Adrenal gland (tissue), 12 donors: ENCODE results near the gene NACA2. TPM values are rescaled to one million over a fixed set of nuclear protein-coding genes. Genes with fewer than 3 reads are reported as not detected.

Experiments
- DNase-seq, 7 donors: peaks; one replicate each; pipeline ENCODE4 v3.0.0-alpha.2; 2019 to 2020
- H3K27ac ChIP-seq, 5 donors: fragments of 200-600 bp; sonication (generic) in 4 of 5; 1 replicate in 3 of 5; 2 replicates in 2 of 5; pipeline versions ENCODE4 v1.5.1 to v1.8.0; 2016 to 2020; ENCODE audit warnings: mild to moderate bottlenecking in 1 of 5
- H3K27me3 ChIP-seq: fragments of 200-600 bp; 2 replicates; pipeline ENCODE4 v1.8.0; 2021
- H3K36me3 ChIP-seq, 2 donors: fragments of 200-600 bp; replicated peaks in 1 of 2; 1 replicate in 1 of 2; 2 replicates in 1 of 2; pipeline versions ENCODE4 v1.5.1 to v1.8.0; 2018 to 2022
- H3K4me1 ChIP-seq, 2 donors: fragments of 200-600 bp; replicated peaks in 1 of 2; 1 replicate in 1 of 2; 2 replicates in 1 of 2; pipeline versions ENCODE4 v1.5.1 to v1.8.0; 2018 to 2021
- H3K4me3 ChIP-seq, 4 donors: fragments of 200-600 bp; sonication (generic) in 3 of 4; one replicate each; pipeline ENCODE4 v1.5.1; 2016 to 2018
- H3K9me3 ChIP-seq, 3 donors: fragments of 200-600 bp; sonication (generic) in 1 of 3; replicated peaks in 1 of 3; 1 replicate in 2 of 3; 2 replicates in 1 of 3; pipeline versions ENCODE4 v1.5.1 to v1.8.0; 2016 to 2021
- POLR2A ChIP-seq, 2 donors: fragments of 450-650 bp; IDR thresholded peaks; one replicate each; pipeline ENCODE4 v1.6.1; 2017; ENCODE audit warnings: antibody characterized with exemption in 2 of 2, mild to moderate bottlenecking in 2 of 2, moderate library complexity in 1 of 2
- WGBS, 4 donors: extraction: QIAGEN DNeasy Blood & Tissue Kit in 2 of 4; methylation state at CpG; one replicate each; pipeline versions ENCODE4 v1.1.5 to v1.1.7; 2013 to 2017; 5-methylcytosine and 5-hydroxymethylcytosine counted together
- intact Hi-C, 2 donors: fragments of 100-400 bp; cut with DNase I; formaldehyde crosslinking; loops; one replicate each; pipeline versions ENCODE4 v1.14.1 to v1.15.0; 2022 to 2023
- polyA plus RNA-seq, 3 donors: library from polyadenylated mRNA; stranded (reverse); fragments of 200-250 nt in 2 of 3; fragments of 350-450 nt in 1 of 3; fragmentation: Illumina TruSeq in 1 of 3; extraction: RNeasy Lipid Tissue Mini Kit (QIAGEN cat#74804) in 1 of 3; gene quantifications; one replicate each; pipeline ENCODE4 v1.2.3, GENCODE V29; 2013 to 2014
- total RNA-seq, 9 donors: library from RNA; depleted of rRNA in 4 of 9; stranded (reverse); fragments of >200 nt in 4 of 9; fragments of 120-200 nt in 1 of 9; fragmentation: NEBNext Ultra II Directional in 1 of 9; extraction: Animal tissue kit (Norgen Biotek cat#: 25700) in 1 of 9; gene quantifications; one replicate each; pipeline versions ENCODE4 v1.1.0 to v1.2.4, GENCODE V29; 2013 to 2023
- TF ChIP-seq, protein P1 (sequence below), 6 experiments: fragments of 450-650 bp in 4 of 6; fragments of 200-600 bp in 2 of 6; sonication (generic) in 1 of 6; IDR thresholded peaks; 1 replicate in 5 of 6; 2 replicates in 1 of 6; pipeline versions ENCODE4 v1.5.1 to v1.8.0; 2016 to 2021; ENCODE audit warnings: antibody characterized with exemption in 6 of 6, mild to moderate bottlenecking in 2 of 6, moderate library complexity in 1 of 6
- donor health status: healthy with polysubstance abuse.
- donor health status: Bipolar disorder and iron deficiency.
- donor health status: DM: yes; HTN: yes; CAD: no.
- donor health status: DM: no; HTN: no; CAD: no.
- donor health status: DM: no; HTN: no; CAD: no.
- donor health status: DM: yes; HTN: yes; CAD: no.

The NACA2 gene
- total and polyA plus RNA-seq, 12 donors: 0.27 to 0.28 TPM; not detected in 10

DNA sequence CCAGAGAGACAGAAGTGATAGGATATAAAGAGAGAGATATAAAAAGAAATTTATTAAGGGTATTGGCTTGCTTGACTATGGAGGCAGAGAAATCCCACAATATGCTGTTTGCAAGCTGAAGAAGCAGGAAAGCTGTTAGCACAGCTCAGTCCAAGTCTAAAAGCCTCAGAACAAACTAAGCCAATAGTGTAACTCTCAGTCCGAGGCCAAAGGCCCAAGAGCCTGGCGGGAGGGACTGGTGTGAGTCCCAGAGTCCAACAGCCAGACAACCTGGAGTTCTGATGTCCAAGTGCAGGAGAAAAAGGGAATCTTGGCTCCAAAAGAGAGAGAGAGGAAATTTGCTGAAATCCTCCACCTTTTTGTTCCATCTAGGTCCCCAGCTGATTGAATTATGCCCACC lies 30.3 kb upstream of the NACA2 start:
- H3K4me1 ChIP-seq: no peaks in the 10 kb centered on the region
- H3K4me3 ChIP-seq: no peak overlapping the region
- H3K27ac ChIP-seq: no peak overlapping the region
- intact Hi-C loops: no loop called here
- TF ChIP-seq, protein P1, sequence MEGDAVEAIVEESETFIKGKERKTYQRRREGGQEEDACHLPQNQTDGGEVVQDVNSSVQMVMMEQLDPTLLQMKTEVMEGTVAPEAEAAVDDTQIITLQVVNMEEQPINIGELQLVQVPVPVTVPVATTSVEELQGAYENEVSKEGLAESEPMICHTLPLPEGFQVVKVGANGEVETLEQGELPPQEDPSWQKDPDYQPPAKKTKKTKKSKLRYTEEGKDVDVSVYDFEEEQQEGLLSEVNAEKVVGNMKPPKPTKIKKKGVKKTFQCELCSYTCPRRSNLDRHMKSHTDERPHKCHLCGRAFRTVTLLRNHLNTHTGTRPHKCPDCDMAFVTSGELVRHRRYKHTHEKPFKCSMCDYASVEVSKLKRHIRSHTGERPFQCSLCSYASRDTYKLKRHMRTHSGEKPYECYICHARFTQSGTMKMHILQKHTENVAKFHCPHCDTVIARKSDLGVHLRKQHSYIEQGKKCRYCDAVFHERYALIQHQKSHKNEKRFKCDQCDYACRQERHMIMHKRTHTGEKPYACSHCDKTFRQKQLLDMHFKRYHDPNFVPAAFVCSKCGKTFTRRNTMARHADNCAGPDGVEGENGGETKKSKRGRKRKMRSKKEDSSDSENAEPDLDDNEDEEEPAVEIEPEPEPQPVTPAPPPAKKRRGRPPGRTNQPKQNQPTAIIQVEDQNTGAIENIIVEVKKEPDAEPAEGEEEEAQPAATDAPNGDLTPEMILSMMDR (IDR thresholded peaks at IDR 0.05): no peak
- TF ChIP-seq POLR2A (IDR thresholded peaks at IDR 0.05): no peak
- no peak for DNase-seq
- peaks cover 0 to 10% (median 8%) of the 10 kb centered on the region in 3 donors for H3K9me3 ChIP-seq
- H3K27me3 ChIP-seq: no peaks in the 10 kb centered on the region
- WGBS, 4 donors: 66 to 93% (median 86%) methylated on average over 2 of the region's 2 CpGs
- H3K36me3 ChIP-seq: no peaks in the 10 kb centered on the region

- WGBS, 4 donors: 92 to 95% (median 94%) methylated on average over 1 of the region's 1 CpG
- H3K9me3 ChIP-seq: peaks cover 0 to 10% (median 8%) of the 10 kb centered on the region in 3 donors
- no peaks in the 10 kb centered on the region for H3K27me3 ChIP-seq
- no peaks in the 10 kb centered on the region for H3K4me1 ChIP-seq
- H3K27ac ChIP-seq: no peak overlapping the region
- intact Hi-C loops: no loop called here
- TF ChIP-seq, protein P1 (IDR thresholded peaks at IDR 0.05): no peak
- no peak for TF ChIP-seq POLR2A (IDR thresholded peaks at IDR 0.05)
- no peaks in the 10 kb centered on the region for H3K36me3 ChIP-seq
- H3K4me3 ChIP-seq: no peak overlapping the region
- no peak for DNase-seq
Observed at GRCh38 chr17:61619953-61620352, 28.9 kb upstream of the NACA2 start.

DNA sequence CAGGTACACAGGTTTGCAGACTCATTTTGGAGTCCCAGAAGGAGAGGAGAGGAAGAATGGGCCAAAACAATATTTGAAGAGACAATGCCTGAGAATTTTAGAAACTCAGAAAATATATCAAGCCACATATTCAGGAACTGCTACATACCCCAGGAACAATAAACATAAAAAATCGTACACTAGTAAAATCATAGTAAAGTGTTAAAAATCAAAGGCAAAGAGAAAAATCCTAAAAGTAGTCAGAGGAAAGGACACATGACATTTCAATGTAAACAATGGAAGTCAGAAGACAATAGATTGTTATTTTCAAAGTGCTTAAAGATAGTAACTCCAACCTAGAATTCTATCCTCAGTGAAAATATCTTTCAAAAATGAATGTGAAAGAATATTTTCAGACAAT lies 28.5 kb upstream of the NACA2 start:
- 80 to 87% (median 84%) methylated on average over 1 of the region's 1 CpG for WGBS, 4 donors
- intact Hi-C loops: no loop called here

DNA sequence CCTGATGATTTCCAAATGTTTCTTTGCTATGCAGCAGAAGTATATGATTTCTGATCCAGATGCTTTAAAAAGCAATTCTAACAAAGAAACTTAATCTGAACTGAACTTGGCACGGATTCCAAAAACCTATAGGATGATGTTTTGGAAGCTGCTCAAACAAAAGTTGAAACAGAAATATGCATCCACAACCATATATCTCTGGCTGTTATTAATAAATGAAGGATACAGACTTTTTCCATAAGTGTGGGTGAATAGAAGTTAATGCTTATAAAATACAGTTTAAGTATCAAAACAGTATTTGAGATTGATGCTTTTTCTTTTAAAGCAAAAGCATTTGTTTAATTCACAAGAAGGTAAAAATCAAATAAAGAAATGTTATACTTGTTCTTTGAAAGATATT lies 27.9 kb upstream of the NACA2 start:
- intact Hi-C loops: no loop called here
- no peak overlapping the region for H3K27ac ChIP-seq
- no peak overlapping the region for H3K4me3 ChIP-seq
- TF ChIP-seq, protein P1 (IDR thresholded peaks at IDR 0.05): no peak
- no peak for TF ChIP-seq POLR2A (IDR thresholded peaks at IDR 0.05)
- H3K36me3 ChIP-seq: no peaks in the 10 kb centered on the region
- H3K27me3 ChIP-seq: no peaks in the 10 kb centered on the region
- peaks cover 0 to 10% (median 8%) of the 10 kb centered on the region in 3 donors for H3K9me3 ChIP-seq
- 65 to 85% (median 73%) methylated on average over 1 of the region's 1 CpG for WGBS, 4 donors
- no peaks in the 10 kb centered on the region for H3K4me1 ChIP-seq
- no peak for DNase-seq

More for the DNA sequence above, 28.5 kb upstream of the NACA2 start:
- DNase-seq: no peak
- no peak for TF ChIP-seq POLR2A (IDR thresholded peaks at IDR 0.05)
- TF ChIP-seq, protein P1 (IDR thresholded peaks at IDR 0.05): no peak
- Histone ChIP-seq H3K4me1 (no peaks in the 10 kb centered on the region), H3K9me3 (peaks cover 0 to 10% (median 8%) of the 10 kb centered on the region in 3 donors), H3K36me3 (no peaks in the 10 kb centered on the region), H3K4me3 (no peak overlapping the region), H3K27me3 (no peaks in the 10 kb centered on the region), H3K27ac (no peak overlapping the region)
